ENCODE results near the gene TEX35. TPM values are rescaled to one million over a fixed set of nuclear protein-coding genes. Genes with fewer than 3 reads are reported as not detected.

Gene TEX35
- polyA plus RNA-seq, 1 donor = 0.07 TPM

- DNase-seq = no peak
- no peaks in the 10 kb centered on the region for H3K4me1 ChIP-seq (ENCODE audit: control insufficient read depth, insufficient read depth, low read length)
- 80% methylated on average over 1 of the region's 14 CpGs for WGBS (ENCODE audit: insufficient coverage, low lambda C conversion rate)
- no peak overlapping the region for H3K4me3 ChIP-seq (ENCODE audit: low read length)
- no peak overlapping the region for H3K27ac ChIP-seq (ENCODE audit: low read length)
- no peaks in the 10 kb centered on the region for H3K36me3 ChIP-seq (ENCODE audit: control insufficient read depth, insufficient read depth, low read length)
- no peaks in the 10 kb centered on the region for H3K9me3 ChIP-seq (ENCODE audit: control insufficient read depth, low read depth, low read length)
- no peaks in the 10 kb centered on the region for H3K27me3 ChIP-seq (ENCODE audit: control insufficient read depth, insufficient read depth, low read length)
Observed at GRCh38 chr1:178513278-178513983, 522 bp downstream of the TEX35 start.

GRCh38 chr1:178516110-178516509, 3.2 kb downstream of the TEX35 start:
- Histone ChIP-seq H3K27me3 (ENCODE audit: control insufficient read depth, insufficient read depth, low read length) (no peaks in the 10 kb centered on the region), H3K4me1 (ENCODE audit: control insufficient read depth, insufficient read depth, low read length) (no peaks in the 10 kb centered on the region), H3K27ac (ENCODE audit: low read length) (no peak overlapping the region), H3K9me3 (ENCODE audit: control insufficient read depth, low read depth, low read length) (no peaks in the 10 kb centered on the region), H3K36me3 (ENCODE audit: control insufficient read depth, insufficient read depth, low read length) (no peaks in the 10 kb centered on the region), H3K4me3 (ENCODE audit: low read length) (no peak overlapping the region)
- WGBS (ENCODE audit: insufficient coverage, low lambda C conversion rate) = no CpG with 5 or more reads among the region's 4 CpGs
- DNase-seq = no peak

- peak in 1 of 2 donors; percentile 13 for DNase-seq
Observed at GRCh38 chr1:178518894-178519293, 6.0 kb downstream of the TEX35 start.

GRCh38 chr1:178520803-178521202, 7.9 kb downstream of the TEX35 start:
- H3K4me1 ChIP-seq (ENCODE audit: control insufficient read depth, insufficient read depth, low read length) = no peaks in the 10 kb centered on the region
- H3K27ac ChIP-seq (ENCODE audit: low read length) = no peak overlapping the region
- no peaks in the 10 kb centered on the region for H3K27me3 ChIP-seq (ENCODE audit: control insufficient read depth, insufficient read depth, low read length)
- no CpG with 5 or more reads among the region's 11 CpGs for WGBS (ENCODE audit: insufficient coverage, low lambda C conversion rate)
- H3K9me3 ChIP-seq (ENCODE audit: control insufficient read depth, low read depth, low read length) = no peaks in the 10 kb centered on the region
- DNase-seq = no peak
- no peaks in the 10 kb centered on the region for H3K36me3 ChIP-seq (ENCODE audit: control insufficient read depth, insufficient read depth, low read length)
- no peak overlapping the region for H3K4me3 ChIP-seq (ENCODE audit: low read length)

More at GRCh38 chr1:178518894-178519293, 6.0 kb downstream of the TEX35 start:
- 36% methylated on average over 2 of the region's 4 CpGs for WGBS (ENCODE audit: insufficient coverage, low lambda C conversion rate)
- Histone ChIP-seq H3K27me3 (ENCODE audit: control insufficient read depth, insufficient read depth, low read length) (no peaks in the 10 kb centered on the region), H3K9me3 (ENCODE audit: control insufficient read depth, low read depth, low read length) (no peaks in the 10 kb centered on the region), H3K4me3 (ENCODE audit: low read length) (no peak overlapping the region), H3K36me3 (ENCODE audit: control insufficient read depth, insufficient read depth, low read length) (no peaks in the 10 kb centered on the region), H3K4me1 (ENCODE audit: control insufficient read depth, insufficient read depth, low read length) (no peaks in the 10 kb centered on the region), H3K27ac (ENCODE audit: low read length) (no peak overlapping the region)

- Histone ChIP-seq H3K4me3 (ENCODE audit: low read length) (no peak overlapping the region), H3K4me1 (ENCODE audit: control insufficient read depth, insufficient read depth, low read length) (no peaks in the 10 kb centered on the region), H3K36me3 (ENCODE audit: control insufficient read depth, insufficient read depth, low read length) (no peaks in the 10 kb centered on the region), H3K27ac (ENCODE audit: low read length) (no peak overlapping the region), H3K27me3 (ENCODE audit: control insufficient read depth, insufficient read depth, low read length) (no peaks in the 10 kb centered on the region), H3K9me3 (ENCODE audit: control insufficient read depth, low read depth, low read length) (no peaks in the 10 kb centered on the region)
- DNase-seq = no peak
- no CpG with 5 or more reads among the region's 4 CpGs for WGBS (ENCODE audit: insufficient coverage, low lambda C conversion rate)
Observed at GRCh38 chr1:178521241-178521640, 8.3 kb downstream of the TEX35 start.

- no peak for DNase-seq
- Histone ChIP-seq H3K4me3 (ENCODE audit: low read length) (no peak overlapping the region), H3K27me3 (ENCODE audit: control insufficient read depth, insufficient read depth, low read length) (no peaks in the 10 kb centered on the region), H3K36me3 (ENCODE audit: control insufficient read depth, insufficient read depth, low read length) (no peaks in the 10 kb centered on the region), H3K4me1 (ENCODE audit: control insufficient read depth, insufficient read depth, low read length) (peaks cover 23% of the 10 kb centered on the region), H3K9me3 (ENCODE audit: control insufficient read depth, low read depth, low read length) (no peaks in the 10 kb centered on the region), H3K27ac (ENCODE audit: low read length) (no peak overlapping the region)
- WGBS (ENCODE audit: insufficient coverage, low lambda C conversion rate) = 100% methylated on average over 1 of the region's 4 CpGs
Observed at GRCh38 chr1:178527117-178527516, 14.2 kb downstream of the TEX35 start.

- H3K36me3 ChIP-seq (ENCODE audit: control insufficient read depth, insufficient read depth, low read length) = no peaks in the 10 kb centered on the region
- H3K27ac ChIP-seq (ENCODE audit: low read length) = no peak overlapping the region
- no peaks in the 10 kb centered on the region for H3K9me3 ChIP-seq (ENCODE audit: control insufficient read depth, low read depth, low read length)
- no peak for DNase-seq
- no peaks in the 10 kb centered on the region for H3K27me3 ChIP-seq (ENCODE audit: control insufficient read depth, insufficient read depth, low read length)
- peaks cover 27% of the 10 kb centered on the region for H3K4me1 ChIP-seq (ENCODE audit: control insufficient read depth, insufficient read depth, low read length)
- H3K4me3 ChIP-seq (ENCODE audit: low read length) = no peak overlapping the region
- 80% methylated on average over 1 of the region's 10 CpGs for WGBS (ENCODE audit: insufficient coverage, low lambda C conversion rate)
Observed at GRCh38 chr1:178528228-178528952, 15.5 kb downstream of the TEX35 start.

- Histone ChIP-seq H3K27me3 (ENCODE audit: control insufficient read depth, insufficient read depth, low read length) (no peaks in the 10 kb centered on the region), H3K4me1 (ENCODE audit: control insufficient read depth, insufficient read depth, low read length) (peaks cover 27% of the 10 kb centered on the region), H3K36me3 (ENCODE audit: control insufficient read depth, insufficient read depth, low read length) (no peaks in the 10 kb centered on the region), H3K4me3 (ENCODE audit: low read length) (no peak overlapping the region), H3K9me3 (ENCODE audit: control insufficient read depth, low read depth, low read length) (no peaks in the 10 kb centered on the region), H3K27ac (ENCODE audit: low read length) (no peak overlapping the region)
- 63% methylated on average over 1 of the region's 4 CpGs for WGBS (ENCODE audit: insufficient coverage, low lambda C conversion rate)
- no peak for DNase-seq
Observed at GRCh38 chr1:178528953-178529335, 16.0 kb downstream of the TEX35 start.

GRCh38 chr1:178529364-178530036, 16.6 kb downstream of the TEX35 start:
- Histone ChIP-seq H3K27ac (ENCODE audit: low read length) (peak overlapping the region; percentile 7), H3K27me3 (ENCODE audit: control insufficient read depth, insufficient read depth, low read length) (no peaks in the 10 kb centered on the region), H3K36me3 (ENCODE audit: control insufficient read depth, insufficient read depth, low read length) (no peaks in the 10 kb centered on the region), H3K4me3 (ENCODE audit: low read length) (no peak overlapping the region), H3K4me1 (ENCODE audit: control insufficient read depth, insufficient read depth, low read length) (peaks cover 27% of the 10 kb centered on the region), H3K9me3 (ENCODE audit: control insufficient read depth, low read depth, low read length) (no peaks in the 10 kb centered on the region)
- no CpG with 5 or more reads among the region's 8 CpGs for WGBS (ENCODE audit: insufficient coverage, low lambda C conversion rate)
- peak; percentile 51 to 73 for DNase-seq

- Histone ChIP-seq H3K36me3 (ENCODE audit: control insufficient read depth, insufficient read depth, low read length) (no peaks in the 10 kb centered on the region), H3K9me3 (ENCODE audit: control insufficient read depth, low read depth, low read length) (no peaks in the 10 kb centered on the region), H3K27me3 (ENCODE audit: control insufficient read depth, insufficient read depth, low read length) (no peaks in the 10 kb centered on the region), H3K27ac (ENCODE audit: low read length) (peak overlapping the region; percentile 7), H3K4me3 (ENCODE audit: low read length) (no peak overlapping the region), H3K4me1 (ENCODE audit: control insufficient read depth, insufficient read depth, low read length) (peaks cover 27% of the 10 kb centered on the region)
- no CpG with 5 or more reads among the region's 2 CpGs for WGBS (ENCODE audit: insufficient coverage, low lambda C conversion rate)
- peak; percentile 62 to 67 for DNase-seq
Observed at GRCh38 chr1:178530037-178530402, 17.1 kb downstream of the TEX35 start.
